Nephron progenitor cell (in vitro differentiated cells): ENCODE measurements around the gene MPZL3.

Experiments
- DNase-seq: peaks from one replicate; pipeline ENCODE4 v3.0.0; 2021
- H3K27ac Mint-ChIP-seq: 2 replicates; pipeline ENCODE4 v1.8.0; 2021; ENCODE audit warnings: mild to moderate bottlenecking, moderate library complexity, mixed read lengths
- H3K27me3 Mint-ChIP-seq: 2 replicates; pipeline ENCODE4 v1.8.0; 2021; ENCODE audit warnings: mild to moderate bottlenecking, low read depth, mixed read lengths; ENCODE audit not compliant: poor library complexity
- H3K36me3 Mint-ChIP-seq: 2 replicates; pipeline ENCODE4 v1.8.0; 2021; ENCODE audit warnings: low read depth, mixed read lengths
- H3K4me1 Mint-ChIP-seq: 2 replicates; pipeline ENCODE4 v1.8.0; 2021; ENCODE audit warnings: mixed read lengths
- H3K4me3 Mint-ChIP-seq: 2 replicates; pipeline ENCODE4 v1.8.0; 2021; ENCODE audit warnings: mild to moderate bottlenecking, moderate library complexity, mixed read lengths
- H3K9me3 Mint-ChIP-seq: 2 replicates; pipeline ENCODE4 v1.8.0; 2021; ENCODE audit warnings: mild to moderate bottlenecking, moderate library complexity, mixed read lengths
- TF ChIP-seq, protein P1 (sequence below): fragments of 200-600 bp; sonication (generic); IDR thresholded peaks from 2 replicates; pipeline ENCODE4 v1.5.0; 2021; ENCODE audit warnings: antibody characterized with exemption

Gene MPZL3

DNA sequence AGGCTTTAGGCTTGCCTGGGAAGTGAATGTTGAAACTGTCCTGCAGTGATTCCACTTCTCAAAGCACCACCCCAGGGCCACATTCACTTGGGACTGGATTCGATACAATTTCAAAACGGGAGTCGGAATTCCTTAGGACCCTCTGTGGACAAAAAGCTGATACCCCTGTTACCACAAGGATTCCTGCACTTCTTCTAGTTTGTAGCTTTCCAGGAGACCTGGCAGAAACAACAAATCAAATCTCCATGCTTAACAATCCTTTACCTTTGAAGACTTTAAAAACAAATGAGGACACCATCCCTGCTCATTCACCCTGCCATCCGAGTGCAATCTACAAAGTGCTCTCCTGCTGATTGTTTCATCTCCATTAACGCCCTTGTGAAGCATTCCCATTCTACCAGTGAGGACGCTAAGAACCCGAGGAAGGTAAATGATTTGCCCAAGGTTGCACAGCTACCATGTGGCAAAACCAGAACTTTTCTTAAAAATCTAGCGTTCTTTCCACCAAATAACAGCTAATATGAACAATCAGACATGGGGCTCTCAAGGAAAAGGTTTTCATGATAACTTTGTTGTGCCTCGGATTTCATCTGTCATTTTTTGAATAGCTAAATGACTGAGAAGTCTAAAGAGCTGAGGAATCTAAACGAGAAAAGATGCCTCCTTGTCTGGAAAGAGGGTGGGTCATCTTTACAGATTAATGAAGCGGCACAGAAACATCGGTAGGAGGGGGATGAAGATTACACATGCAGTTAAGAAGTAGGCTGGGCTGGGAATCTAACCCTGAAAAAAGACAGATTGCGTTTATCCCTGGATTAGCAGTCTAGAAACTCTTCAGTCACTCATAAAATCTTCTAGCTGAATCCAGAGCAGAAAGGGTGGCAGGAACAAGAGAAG, 12.7 kb upstream of the MPZL3 start:
- TF ChIP-seq, protein P1, sequence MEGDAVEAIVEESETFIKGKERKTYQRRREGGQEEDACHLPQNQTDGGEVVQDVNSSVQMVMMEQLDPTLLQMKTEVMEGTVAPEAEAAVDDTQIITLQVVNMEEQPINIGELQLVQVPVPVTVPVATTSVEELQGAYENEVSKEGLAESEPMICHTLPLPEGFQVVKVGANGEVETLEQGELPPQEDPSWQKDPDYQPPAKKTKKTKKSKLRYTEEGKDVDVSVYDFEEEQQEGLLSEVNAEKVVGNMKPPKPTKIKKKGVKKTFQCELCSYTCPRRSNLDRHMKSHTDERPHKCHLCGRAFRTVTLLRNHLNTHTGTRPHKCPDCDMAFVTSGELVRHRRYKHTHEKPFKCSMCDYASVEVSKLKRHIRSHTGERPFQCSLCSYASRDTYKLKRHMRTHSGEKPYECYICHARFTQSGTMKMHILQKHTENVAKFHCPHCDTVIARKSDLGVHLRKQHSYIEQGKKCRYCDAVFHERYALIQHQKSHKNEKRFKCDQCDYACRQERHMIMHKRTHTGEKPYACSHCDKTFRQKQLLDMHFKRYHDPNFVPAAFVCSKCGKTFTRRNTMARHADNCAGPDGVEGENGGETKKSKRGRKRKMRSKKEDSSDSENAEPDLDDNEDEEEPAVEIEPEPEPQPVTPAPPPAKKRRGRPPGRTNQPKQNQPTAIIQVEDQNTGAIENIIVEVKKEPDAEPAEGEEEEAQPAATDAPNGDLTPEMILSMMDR, result no peak
- Mint-ChIP-seq H3K36me3 (no peaks in the 10 kb centered on the region), H3K4me1 (peaks cover 30% of the 10 kb centered on the region), H3K9me3 (no peaks in the 10 kb centered on the region), H3K27ac (no peak overlapping the region), H3K27me3 (peaks cover 96% of the 10 kb centered on the region), H3K4me3 (peak overlapping the region; percentile 76)
- DNase-seq, result no peak

DNA sequence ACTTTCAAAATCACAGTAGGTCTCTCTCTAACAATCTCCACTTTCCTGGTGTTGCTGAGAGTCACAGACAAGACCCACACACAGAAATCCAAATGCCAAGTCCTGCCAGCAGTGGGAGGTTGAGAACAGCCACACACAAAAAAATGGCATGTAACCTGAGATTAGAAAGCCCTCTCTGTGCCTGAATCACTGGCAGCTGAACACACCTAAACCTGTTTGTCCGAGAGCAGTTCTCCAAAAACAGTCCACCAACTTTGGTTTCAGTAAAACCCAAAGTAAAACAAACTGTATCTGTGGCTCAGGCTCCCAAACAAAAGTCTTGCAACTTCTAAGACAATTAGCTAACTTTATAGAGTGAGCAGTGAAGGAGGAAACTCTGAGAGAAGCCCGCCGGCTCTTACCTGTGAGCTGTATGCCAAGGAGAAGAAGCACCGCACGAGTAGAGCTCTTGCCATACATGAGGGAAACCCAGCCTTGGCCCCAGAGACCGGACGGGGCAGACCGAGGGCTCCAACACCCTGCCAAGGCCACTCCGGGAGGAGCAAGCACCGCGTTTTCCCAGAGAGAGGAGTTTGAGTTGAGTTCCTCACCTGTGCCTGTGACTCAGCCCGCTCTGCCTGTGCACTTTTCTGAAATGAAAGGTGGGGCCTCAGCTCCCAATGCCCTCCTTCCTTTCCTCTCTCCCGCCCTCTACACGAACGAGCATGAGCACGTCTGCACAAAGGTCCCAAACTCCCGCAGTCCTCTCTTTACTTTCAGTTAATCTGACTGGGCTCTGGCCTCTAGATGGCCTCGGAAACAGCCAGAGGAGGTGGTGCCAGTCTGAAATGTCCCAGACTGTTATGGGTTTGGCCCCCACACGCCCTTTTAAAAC, 11.8 kb upstream of the MPZL3 start, which contains the start of gene MPZL2:
Gene MPZL2, minus strand, starts transcription at position 603 of the 874 bp plus-strand sequence. Its CDS starts 144 bp downstream, at position 459.
- H3K36me3 Mint-ChIP-seq, result no peaks in the 10 kb centered on the region
- peak within 1 kb of the TSS; percentile 76 for H3K4me3 Mint-ChIP-seq
- H3K9me3 Mint-ChIP-seq, result peaks cover 3% of the 10 kb centered on the region
- H3K4me1 Mint-ChIP-seq, result peaks cover 30% of the 10 kb centered on the region
- H3K27ac Mint-ChIP-seq, result peak within 1 kb of the TSS; percentile 12
- peak; percentile 14 for DNase-seq
- TF ChIP-seq, protein P1, result no peak
- H3K27me3 Mint-ChIP-seq, result peaks cover 96% of the 10 kb centered on the region

DNA sequence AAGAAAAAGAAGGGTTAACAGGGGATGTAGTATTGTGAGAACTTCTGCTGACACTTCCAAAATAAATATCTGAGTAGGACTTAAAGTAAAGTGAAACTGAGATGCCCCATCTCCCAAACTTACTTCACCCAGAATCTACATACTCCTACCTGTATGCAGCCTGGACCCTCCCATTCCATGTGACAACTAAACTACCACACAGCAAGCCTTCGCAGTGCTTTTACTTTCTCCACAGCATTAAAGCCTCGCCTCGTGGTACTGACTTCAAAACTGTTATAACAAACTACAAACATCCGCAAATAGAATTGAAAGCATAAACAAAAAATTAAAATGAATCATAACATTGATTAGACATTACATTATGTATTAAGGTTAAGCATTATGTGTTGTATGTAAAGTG, 10.9 kb upstream of the MPZL3 start:
- no peaks in the 10 kb centered on the region for H3K36me3 Mint-ChIP-seq
- peaks cover 96% of the 10 kb centered on the region for H3K27me3 Mint-ChIP-seq
- peaks cover 6% of the 10 kb centered on the region for H3K9me3 Mint-ChIP-seq
- TF ChIP-seq, protein P1, result no peak
- H3K27ac Mint-ChIP-seq, result no peak overlapping the region
- H3K4me1 Mint-ChIP-seq, result peaks cover 30% of the 10 kb centered on the region
- no peak overlapping the region for H3K4me3 Mint-ChIP-seq
- no peak for DNase-seq

DNA sequence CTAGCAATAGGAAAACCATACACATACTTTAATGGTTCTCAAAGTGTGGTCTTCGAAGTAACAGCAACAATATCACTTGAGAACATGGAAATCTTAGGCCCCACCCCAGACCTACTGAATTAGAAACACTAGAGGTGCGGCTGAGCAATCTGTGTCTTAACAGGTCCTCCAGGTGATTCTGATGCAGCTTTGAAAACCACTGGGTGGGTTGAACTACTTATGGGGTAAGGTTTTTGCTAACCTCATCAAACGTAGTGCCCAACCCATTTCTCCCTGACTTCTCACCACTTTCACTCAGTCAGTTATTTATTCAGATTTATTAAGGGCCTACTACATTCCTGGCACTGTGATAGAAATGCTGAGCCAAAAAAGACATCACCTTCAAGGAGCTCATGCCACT, 8.2 kb upstream of the MPZL3 start:
- H3K36me3 Mint-ChIP-seq, result no peaks in the 10 kb centered on the region
- TF ChIP-seq, protein P1, result no peak
- H3K27ac Mint-ChIP-seq, result no peak overlapping the region
- H3K4me3 Mint-ChIP-seq, result no peak overlapping the region
- no peak for DNase-seq
- H3K9me3 Mint-ChIP-seq, result peaks cover 6% of the 10 kb centered on the region
- H3K4me1 Mint-ChIP-seq, result peaks cover 21% of the 10 kb centered on the region
- H3K27me3 Mint-ChIP-seq, result peaks cover 97% of the 10 kb centered on the region

DNA sequence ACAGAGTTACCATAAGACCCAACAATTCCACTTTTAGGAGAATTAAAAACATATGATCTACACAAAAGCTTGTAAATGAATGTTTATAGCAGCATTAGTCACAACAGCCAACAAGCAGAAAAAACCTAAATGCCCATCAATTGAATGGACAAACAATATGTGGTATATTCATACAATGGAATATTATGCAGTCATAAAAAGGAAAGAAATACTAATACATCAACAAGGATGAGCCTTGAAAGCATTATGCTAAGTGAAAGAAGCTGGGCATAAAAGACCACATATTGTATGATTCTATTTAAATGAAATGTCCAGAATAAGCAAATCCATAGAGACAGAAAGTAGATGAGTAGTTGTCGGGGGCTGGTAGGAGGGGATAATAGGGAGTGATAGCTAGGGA, 7.0 kb upstream of the MPZL3 start:
- no peak overlapping the region for H3K4me3 Mint-ChIP-seq
- H3K36me3 Mint-ChIP-seq, result no peaks in the 10 kb centered on the region
- H3K9me3 Mint-ChIP-seq, result peaks cover 10% of the 10 kb centered on the region
- no peak overlapping the region for H3K27ac Mint-ChIP-seq
- peaks cover 97% of the 10 kb centered on the region for H3K27me3 Mint-ChIP-seq
- TF ChIP-seq, protein P1, result no peak
- no peak for DNase-seq
- H3K4me1 Mint-ChIP-seq, result peaks cover 8% of the 10 kb centered on the region
